NCI-H128 (cell line): ENCODE measurements around the gene C1QTNF4.

Source experiments
- DNase-seq: peaks from one replicate; lab custom pipeline; 2025; ENCODE audit not compliant: unreplicated experiment; lab: John Stamatoyannopoulos, UW

The C1QTNF4 gene

GRCh38 chr11:47593492-47593933 lies 698 bp downstream of the C1QTNF4 start:
- no peak for DNase-seq

- DNase-seq = no peak
These were observed 1.2 kb downstream of the C1QTNF4 start for GRCh38 chr11:47592970-47593369.

GRCh38 chr11:47592251-47592650 lies 2.0 kb downstream of the C1QTNF4 start:
- DNase-seq = no peak

- DNase-seq = no peak
These were observed 2.4 kb downstream of the C1QTNF4 start for GRCh38 chr11:47591764-47592163.

- DNase-seq = no peak
These were observed 4.0 kb downstream of the C1QTNF4 start for GRCh38 chr11:47589977-47590861.

- DNase-seq = no peak
These were observed 4.6 kb downstream of the C1QTNF4 start for GRCh38 chr11:47589584-47589976.

GRCh38 chr11:47589118-47589517 lies 5.1 kb downstream of the C1QTNF4 start:
- no peak for DNase-seq

- no peak for DNase-seq
These were observed 6.4 kb downstream of the C1QTNF4 start for GRCh38 chr11:47587723-47588326.

GRCh38 chr11:47587039-47587716 lies 7.0 kb downstream of the C1QTNF4 start:
- DNase-seq = no peak

GRCh38 chr11:47586098-47586855 lies 7.9 kb downstream of the C1QTNF4 start, which contains the start of gene FAM180B:
Gene FAM180B, plus strand, starts transcription at chr11:47586678. Its CDS starts 91 bp downstream, at chr11:47586769.
- DNase-seq = no peak

GRCh38 chr11:47583844-47584243 lies 10.4 kb downstream of the C1QTNF4 start:
- DNase-seq = no peak

- DNase-seq = peak; percentile 93
These were observed 15.4 kb downstream of the C1QTNF4 start, which contains the start of the genes KBTBD4 and NDUFS3 for GRCh38 chr11:47578524-47579494. Gene KBTBD4, minus strand, starts transcription at chr11:47578970. Its CDS starts 19 bp downstream, at chr11:47578951. Gene NDUFS3, plus strand, starts transcription at chr11:47579074. Its CDS starts 18 bp downstream, at chr11:47579092.

- DNase-seq = no peak
These were observed 16.7 kb downstream of the C1QTNF4 start for GRCh38 chr11:47577460-47578041.

GRCh38 chr11:47573321-47573720 lies 20.9 kb downstream of the C1QTNF4 start:
- DNase-seq = no peak

- DNase-seq = peak; percentile 23
These were observed 21.4 kb downstream of the C1QTNF4 start for GRCh38 chr11:47572715-47573255.

GRCh38 chr11:47571895-47572294 lies 22.3 kb downstream of the C1QTNF4 start:
- DNase-seq = no peak

- no peak for DNase-seq
These were observed 22.9 kb downstream of the C1QTNF4 start for GRCh38 chr11:47571357-47571729.

GRCh38 chr11:47570651-47571356 lies 23.4 kb downstream of the C1QTNF4 start:
- no peak for DNase-seq
